Erythroblast (primary cell): ENCODE measurements around the gene LRP3.
"Not testable (repeated sequence)": the region's sequence is repeated elsewhere in the genome, so short reads cannot be mapped to it uniquely, and the experiment has no call there.

Source experiments
- DNase-seq, 2 experiments: peaks; one replicate each; lab custom pipeline; 2025; lab: John Stamatoyannopoulos, UW
- GATA1 ChIP-seq: IDR thresholded peaks from 2 replicates; pipeline ENCODE4 v1.6.1; 2011; ENCODE audit warnings: low read depth, mild to moderate bottlenecking, control low read depth, low read length, moderate library complexity
- POLR2A ChIP-seq: IDR thresholded peaks from 2 replicates; pipeline ENCODE4 v1.6.1; 2011; ENCODE audit warnings: mild to moderate bottlenecking, low read length

LRP3 gene, protein sequence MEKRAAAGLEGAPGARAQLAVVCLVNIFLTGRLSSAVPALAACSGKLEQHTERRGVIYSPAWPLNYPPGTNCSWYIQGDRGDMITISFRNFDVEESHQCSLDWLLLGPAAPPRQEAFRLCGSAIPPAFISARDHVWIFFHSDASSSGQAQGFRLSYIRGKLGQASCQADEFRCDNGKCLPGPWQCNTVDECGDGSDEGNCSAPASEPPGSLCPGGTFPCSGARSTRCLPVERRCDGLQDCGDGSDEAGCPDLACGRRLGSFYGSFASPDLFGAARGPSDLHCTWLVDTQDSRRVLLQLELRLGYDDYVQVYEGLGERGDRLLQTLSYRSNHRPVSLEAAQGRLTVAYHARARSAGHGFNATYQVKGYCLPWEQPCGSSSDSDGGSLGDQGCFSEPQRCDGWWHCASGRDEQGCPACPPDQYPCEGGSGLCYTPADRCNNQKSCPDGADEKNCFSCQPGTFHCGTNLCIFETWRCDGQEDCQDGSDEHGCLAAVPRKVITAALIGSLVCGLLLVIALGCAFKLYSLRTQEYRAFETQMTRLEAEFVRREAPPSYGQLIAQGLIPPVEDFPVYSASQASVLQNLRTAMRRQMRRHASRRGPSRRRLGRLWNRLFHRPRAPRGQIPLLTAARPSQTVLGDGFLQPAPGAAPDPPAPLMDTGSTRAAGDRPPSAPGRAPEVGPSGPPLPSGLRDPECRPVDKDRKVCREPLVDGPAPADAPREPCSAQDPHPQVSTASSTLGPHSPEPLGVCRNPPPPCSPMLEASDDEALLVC

DNA sequence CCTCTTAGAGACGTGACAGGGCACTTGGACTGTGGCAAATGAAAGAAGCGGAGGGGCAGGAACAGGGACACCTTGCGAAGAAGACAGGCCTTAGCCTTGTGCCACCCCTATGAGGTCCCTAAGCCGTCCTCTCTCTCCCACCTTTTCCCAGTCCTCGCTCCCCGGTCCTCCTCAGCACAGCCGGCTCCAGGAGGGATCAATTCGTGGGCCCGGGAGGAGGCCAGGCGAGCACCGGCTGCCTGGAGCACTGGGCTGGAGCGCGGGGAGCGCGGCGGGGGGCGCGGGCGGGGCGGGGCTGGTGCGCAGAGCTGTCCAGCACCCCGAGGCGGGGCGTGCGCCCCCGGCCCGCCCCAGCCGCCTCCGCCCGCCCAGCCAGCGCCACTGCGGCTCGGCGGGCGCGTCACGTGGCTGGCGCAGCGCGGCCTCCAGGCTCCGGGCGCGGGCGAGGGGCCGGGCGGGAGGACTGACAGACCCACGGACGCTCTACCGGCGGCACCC lies at the start of gene LRP3:
Gene LRP3 (plus strand): TSS at position 466 of the 498 bp plus-strand sequence. CDS start 456 bp downstream, outside the sequence.
- no peak for DNase-seq
- TF ChIP-seq GATA1 (no peak), POLR2A (no peak)

DNA sequence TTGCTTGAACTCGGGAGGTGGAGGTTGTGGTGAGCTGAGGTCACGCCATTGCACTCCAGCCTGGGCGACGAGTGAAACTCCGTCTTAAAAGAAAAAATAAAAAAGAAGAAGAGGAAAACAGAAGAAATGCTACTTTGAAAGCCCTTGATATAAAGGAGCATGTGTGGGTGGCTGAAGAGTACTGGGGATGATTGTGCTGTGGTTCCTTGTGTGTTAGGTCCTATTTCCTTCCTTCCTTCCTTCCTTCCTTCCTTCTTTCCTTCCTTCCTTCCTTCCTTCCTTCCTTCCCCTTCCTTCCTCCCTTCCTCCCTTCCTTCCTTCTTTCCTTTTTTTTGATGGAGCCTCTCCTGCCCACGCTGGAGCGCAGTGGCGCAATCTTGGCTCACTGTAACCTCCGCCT lies 47.9 kb upstream of the LRP3 start:
- no peak for TF ChIP-seq GATA1
- TF ChIP-seq POLR2A = no peak
- no peak for DNase-seq

DNA sequence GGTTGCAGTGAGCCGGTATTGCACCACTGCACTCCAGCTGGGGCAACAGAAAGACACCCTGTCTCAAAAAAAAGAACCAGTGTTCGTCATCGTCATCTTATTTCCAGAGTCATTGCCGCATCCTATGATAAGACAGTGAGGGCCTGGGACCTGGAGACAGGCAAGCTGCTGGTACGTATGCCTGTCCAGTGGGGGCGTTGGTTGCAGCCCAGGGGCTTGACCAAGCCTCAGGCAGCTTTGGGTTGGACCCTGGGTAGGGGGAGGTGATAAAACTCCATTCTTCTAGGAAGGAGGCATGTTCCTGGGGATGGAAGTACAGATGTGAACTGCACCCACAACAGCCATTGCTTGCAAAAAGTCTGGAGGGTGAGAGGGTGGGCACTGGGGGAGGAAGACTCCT lies 46.6 kb upstream of the LRP3 start:
- no peak for TF ChIP-seq POLR2A
- DNase-seq = no peak

DNA sequence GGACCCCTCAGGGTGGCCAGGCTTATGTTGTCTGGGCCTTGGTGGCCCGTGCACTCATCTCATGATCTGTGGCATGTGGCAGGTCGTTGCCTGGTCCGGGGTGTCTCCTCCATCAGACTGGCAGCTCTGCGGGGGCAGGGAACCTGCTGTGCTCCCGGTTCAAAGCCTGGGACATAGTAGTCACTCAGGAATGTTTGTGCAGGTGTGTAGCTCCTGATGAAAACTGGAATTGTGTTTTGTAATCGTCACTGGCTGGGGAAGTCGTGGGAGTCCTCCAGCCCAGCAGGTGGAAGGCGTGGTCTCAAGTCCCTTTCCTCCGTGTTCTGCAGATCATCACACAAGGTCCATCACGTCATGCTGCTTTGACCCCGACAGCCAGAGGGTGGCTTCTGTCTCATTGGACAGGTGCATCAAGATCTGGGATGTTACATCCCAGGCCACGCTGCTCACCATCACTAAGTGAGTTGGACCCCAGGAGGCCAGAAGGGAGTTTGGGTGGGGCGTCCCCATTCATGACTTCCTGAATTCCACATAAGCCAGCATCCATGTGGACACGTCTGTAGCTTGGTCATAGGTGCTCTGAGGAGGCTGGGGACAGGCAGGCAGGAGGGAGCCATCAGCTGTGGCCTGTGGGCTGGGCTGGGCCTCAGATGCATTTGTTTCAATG lies 43.1 kb upstream of the LRP3 start:
- DNase-seq = no peak
- TF ChIP-seq GATA1 (no peak), POLR2A (no peak)

DNA sequence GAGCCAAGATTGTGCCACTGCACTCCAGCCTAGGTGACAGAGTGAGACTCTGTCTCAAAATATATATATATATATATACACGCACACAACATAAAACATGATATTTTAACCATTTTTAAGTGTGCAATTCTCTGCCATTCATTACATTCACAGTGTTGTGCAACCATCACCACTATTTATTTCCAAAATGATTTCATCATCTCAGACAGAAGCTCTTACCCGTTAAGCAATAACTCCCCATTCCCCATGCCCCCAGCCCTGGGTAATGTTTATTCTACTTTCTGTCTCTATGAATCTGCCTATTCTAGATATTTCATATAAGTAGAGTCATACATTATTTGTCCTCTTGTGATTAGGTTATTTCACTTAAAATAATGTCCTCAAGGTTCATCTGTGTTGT lies 42.0 kb upstream of the LRP3 start:
- no peak for DNase-seq
- no peak for TF ChIP-seq POLR2A
- no peak for TF ChIP-seq GATA1

DNA sequence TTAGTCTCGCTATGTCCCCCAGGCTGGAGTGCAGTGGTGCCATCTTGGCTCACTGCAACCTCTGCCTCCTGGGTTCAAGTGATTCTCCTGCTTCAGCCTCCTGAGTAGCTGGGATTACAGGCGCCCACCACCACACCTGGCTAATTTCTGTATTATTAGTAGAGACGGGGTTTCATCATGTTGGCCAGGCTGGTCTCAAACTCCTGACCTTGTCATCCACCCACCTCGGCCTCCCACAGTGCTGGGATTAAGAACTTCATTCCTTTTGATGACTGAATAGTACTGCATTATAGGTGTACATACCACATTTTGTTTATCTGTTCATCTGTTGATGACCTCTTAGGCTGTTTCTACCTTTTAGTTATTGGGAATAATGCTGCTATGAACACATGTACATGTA lies 41.5 kb upstream of the LRP3 start:
- DNase-seq = not testable (repeated sequence)

DNA sequence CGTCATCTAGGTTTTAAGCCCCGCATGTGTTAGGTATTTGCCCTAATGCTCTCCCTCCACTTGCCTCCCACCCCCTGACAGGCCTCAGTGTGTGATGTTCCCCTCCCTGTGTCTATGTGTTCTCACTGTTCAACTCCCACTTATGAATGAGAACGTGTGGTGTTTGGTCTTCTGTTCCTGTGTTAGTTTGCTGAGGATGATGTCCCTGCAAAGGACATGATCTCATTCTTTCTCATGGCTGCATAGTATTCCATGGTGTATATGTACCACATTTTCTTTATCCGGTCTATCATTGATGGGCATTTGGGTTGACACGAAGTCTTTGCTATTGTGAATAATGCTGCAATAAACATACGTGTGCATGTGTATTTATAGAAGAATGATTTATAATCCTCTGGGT lies 39.8 kb upstream of the LRP3 start:
- not testable (repeated sequence) for DNase-seq

DNA sequence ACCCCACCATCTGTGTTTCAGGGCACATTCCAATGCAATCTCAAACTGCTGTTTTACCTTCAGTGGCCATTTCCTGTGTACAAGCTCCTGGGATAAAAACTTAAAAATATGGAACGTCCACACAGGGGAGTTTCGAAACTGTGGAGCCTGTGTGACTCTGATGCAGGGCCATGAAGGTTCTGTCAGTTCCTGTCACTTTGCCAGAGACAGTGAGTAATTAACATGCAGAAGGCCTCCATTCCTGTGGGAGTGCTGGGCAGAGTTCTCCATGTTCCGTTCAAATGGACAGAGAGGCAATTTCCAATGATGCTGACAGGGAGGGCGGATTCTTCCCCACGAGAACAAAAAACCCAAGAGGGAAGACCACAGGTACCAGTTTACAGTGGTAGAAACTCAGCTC lies 37.8 kb upstream of the LRP3 start:
- DNase-seq = no peak
- TF ChIP-seq POLR2A (no peak), GATA1 (no peak)

DNA sequence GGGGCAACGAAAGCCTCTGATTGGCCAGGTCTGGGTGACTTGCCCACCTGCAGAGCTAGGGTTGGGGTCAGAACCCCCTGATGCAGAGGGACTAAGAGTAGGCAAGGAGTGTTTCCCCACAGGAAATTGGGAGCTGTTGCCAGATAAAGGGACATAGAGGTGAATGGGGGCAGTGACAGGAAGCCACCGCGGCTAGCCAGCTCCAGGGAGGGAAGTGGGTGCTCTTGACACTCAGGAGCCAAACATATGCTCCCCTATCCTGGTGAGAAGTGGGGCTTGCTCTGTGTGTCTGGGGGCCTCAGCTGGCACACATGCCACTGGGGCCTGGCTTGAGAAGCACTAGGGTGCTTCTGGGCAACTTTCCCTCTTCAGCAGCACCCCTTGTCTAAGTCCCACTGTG lies 36.2 kb upstream of the LRP3 start:
- TF ChIP-seq GATA1 (no peak), POLR2A (no peak)

DNA sequence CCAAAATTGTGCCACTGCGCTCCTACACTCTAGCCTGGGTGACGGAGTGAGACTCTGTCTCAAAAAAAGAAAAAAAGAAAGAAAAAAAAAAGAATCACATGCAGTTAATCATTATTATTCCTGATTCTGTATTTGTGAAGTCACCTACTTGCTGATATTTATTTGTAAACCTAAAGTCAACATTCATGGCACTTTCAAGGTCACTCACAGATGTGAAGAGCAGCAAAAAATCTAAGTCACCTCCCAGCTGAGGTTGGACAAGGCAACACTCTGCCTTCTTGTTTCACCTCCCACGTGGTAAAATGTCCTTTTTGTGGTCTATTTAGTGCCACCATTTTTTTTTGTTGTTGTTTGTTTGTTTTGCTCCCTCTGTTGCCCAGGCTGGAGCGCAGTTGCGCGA lies 35.8 kb upstream of the LRP3 start:
- TF ChIP-seq POLR2A (no peak), GATA1 (no peak)
- DNase-seq = no peak

More for the DNA sequence above, 36.2 kb upstream of the LRP3 start:
- no peak for DNase-seq

DNA sequence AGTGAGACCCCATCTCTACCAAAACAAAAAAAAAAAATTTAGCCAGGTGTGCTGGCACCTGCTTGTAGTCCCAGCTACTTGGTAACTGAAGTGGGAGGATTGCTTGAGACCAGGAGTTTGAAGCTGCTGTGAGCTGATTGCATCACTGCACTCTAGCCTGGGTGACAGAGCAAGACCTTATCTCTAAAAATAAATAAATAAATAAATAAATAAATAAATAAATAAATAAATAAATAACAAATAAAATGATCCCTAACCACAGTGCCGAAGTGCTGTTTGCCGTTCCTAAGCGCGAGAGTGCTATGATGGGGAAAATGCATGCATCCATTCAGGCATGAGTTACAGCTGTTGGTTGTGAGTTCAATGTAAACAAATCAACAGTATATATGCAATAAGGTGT lies 35.0 kb upstream of the LRP3 start:
- no peak for DNase-seq
- TF ChIP-seq GATA1 = no peak
- no peak for TF ChIP-seq POLR2A

DNA sequence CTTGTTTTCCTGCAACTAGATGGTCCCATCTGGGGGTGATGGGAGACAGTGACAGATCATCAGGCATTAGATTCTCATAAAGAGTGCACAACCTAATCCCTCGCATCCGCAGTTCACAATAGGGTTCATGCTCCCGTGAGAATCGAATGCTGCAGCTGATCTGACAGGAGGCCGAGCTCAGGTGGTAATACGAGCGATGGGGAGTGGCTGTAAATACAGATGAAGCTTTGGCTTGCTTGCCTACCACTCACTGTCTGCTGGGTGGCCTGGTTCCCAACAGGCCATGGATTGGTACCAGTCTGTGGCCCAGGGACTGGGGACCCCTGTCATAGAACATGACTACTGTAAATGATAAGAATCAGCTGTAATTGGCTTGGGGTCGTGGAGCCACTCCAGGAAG lies 34.2 kb upstream of the LRP3 start:
- TF ChIP-seq POLR2A (no peak), GATA1 (no peak)
- DNase-seq = no peak

DNA sequence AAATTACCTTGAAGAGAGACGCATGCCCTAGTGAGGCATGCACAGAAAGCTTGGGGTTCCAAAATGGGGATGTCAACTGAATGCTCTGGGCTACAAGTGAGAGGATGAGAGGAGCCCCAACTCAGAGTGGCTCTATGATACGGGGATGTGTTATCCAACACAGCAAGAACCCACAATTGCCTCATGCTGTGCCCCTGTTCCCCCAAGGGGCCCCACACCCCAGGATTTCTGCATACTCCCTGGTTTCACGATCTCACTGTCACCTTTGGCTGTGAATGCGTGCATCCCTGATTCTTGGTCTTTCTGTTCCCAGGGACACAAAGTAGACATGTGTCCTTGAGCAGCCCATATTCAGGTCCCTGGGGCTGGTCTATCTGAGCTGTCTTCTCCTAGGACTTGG lies 32.9 kb upstream of the LRP3 start:
- no peak for DNase-seq
- TF ChIP-seq POLR2A = no peak

DNA sequence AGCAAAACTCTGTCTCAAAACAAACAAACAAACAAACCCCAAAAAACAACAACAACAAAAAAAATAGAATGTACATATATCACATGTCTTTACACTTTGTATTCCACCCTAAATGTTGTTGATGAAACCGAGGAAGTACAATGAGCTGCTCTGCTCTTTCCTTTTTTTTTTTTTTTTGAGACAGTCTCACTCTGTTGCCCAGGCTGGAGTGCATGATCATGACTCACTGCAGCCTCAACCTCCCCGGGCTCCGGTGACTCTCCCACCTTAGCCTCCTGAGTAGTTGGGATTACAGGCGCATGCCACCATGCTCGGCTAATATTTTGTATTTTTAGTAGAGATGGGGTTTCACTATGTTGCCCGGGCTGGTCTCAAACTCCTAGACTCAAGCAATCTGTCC lies 30.6 kb upstream of the LRP3 start:
- no peak for TF ChIP-seq POLR2A
- no peak for TF ChIP-seq GATA1
- no peak for DNase-seq

DNA sequence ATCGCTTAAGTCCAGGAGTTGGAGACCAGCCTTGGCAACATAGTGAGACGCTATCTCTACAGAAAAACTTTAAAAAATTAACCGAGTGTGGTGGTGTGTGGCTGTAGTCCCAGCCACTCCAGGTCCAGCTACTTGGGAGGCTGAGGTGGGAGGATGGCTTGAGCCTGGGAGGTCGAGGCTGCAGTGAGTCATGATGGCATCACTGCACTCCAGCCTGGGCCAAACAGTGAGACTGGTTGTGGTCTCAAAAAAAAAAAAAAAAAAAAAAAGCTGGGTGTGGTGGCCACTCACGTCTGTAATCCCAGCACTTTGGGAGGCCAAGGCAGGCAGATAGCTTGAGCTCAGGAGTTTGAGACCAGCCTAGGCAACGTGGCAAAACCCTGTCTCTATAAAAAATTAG lies 28.1 kb upstream of the LRP3 start:
- DNase-seq = not testable (repeated sequence)

DNA sequence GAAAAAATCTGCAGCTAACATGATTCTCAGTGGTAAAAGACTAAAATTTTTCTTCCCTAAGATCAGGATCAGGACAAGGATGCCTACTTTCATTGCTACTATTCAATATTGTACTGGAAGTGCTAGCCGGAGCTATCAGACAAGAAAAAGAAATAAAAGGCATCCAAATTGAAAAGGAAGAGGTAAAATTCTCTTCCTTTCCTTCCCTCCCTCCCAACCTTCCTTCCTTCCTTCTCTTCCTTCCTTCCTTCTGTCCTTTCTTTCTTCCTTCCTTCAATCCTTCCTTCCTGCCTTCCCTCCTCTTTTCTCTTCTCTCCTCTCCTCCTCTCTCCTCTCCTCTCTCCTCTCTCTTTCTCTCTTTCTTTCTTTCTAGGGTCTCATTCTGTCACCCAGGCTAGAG lies 26.7 kb upstream of the LRP3 start:
- TF ChIP-seq POLR2A (no peak), GATA1 (no peak)
- no peak for DNase-seq
